Calu3 (cell line): ENCODE measurements around the gene PLK5. TPM values are rescaled to one million over a fixed set of nuclear protein-coding genes. Genes with fewer than 3 reads are reported as not detected.

ENCODE experiments used
- BruUV-seq: library from RNA; stranded (reverse); fragments of 400-500 nt; replicated peaks from 2 replicates; lab custom pipeline; 2021; lab: Mats Ljungman, UMichigan
- CTCF ChIA-PET: fragments of 300-600 bp; sonication (Branson Sonifier 250); formaldehyde crosslinking; loops from one replicate; lab custom pipeline; 2022; ENCODE audit warnings: antibody characterized with exemption; lab: Charles Lee
- DNase-seq: peaks from one replicate; pipeline ENCODE4 v3.0.0; 2022
- H3K27ac Mint-ChIP-seq: one replicate; pipeline ENCODE4 v1.8.0; 2022; ENCODE audit warnings: mixed read lengths; ENCODE audit not compliant: unreplicated experiment
- H3K27me3 Mint-ChIP-seq: one replicate; pipeline ENCODE4 v1.8.0; 2022; ENCODE audit warnings: mixed read lengths; ENCODE audit not compliant: unreplicated experiment
- H3K36me3 Mint-ChIP-seq: one replicate; pipeline ENCODE4 v1.8.0; 2022; ENCODE audit warnings: mild to moderate bottlenecking, moderate library complexity, mixed read lengths; ENCODE audit not compliant: insufficient read depth, unreplicated experiment
- H3K4me1 Mint-ChIP-seq: one replicate; pipeline ENCODE4 v1.8.0; 2022; ENCODE audit warnings: mild to moderate bottlenecking, low read depth, mixed read lengths; ENCODE audit not compliant: unreplicated experiment
- H3K4me3 Mint-ChIP-seq: one replicate; pipeline ENCODE4 v1.8.0; 2022; ENCODE audit warnings: mild to moderate bottlenecking, low read depth, moderate library complexity, mixed read lengths; ENCODE audit not compliant: unreplicated experiment
- H3K9me3 Mint-ChIP-seq: one replicate; pipeline ENCODE4 v1.8.0; 2022; ENCODE audit warnings: low read depth, mixed read lengths; ENCODE audit not compliant: unreplicated experiment
- CTCF ChIP-seq: fragments of 200-600 bp; IDR thresholded peaks from one replicate; pipeline ENCODE4 v1.8.0; 2022; ENCODE audit warnings: antibody characterized with exemption; ENCODE audit not compliant: unreplicated experiment
- intact Hi-C: fragments of 100-400 bp; cut with micrococcal nuclease; formaldehyde crosslinking; loops from one replicate; pipeline ENCODE4 v1.10.0; 2022; ENCODE audit not compliant: unreplicated experiment
- total RNA-seq: library from RNA; stranded (reverse); gene quantifications from 2 replicates; pipeline ENCODE4 v1.2.3, GENCODE V29; 2022

Gene PLK5
- total RNA-seq, 1 experiment from 2014 or later = not detected

DNA sequence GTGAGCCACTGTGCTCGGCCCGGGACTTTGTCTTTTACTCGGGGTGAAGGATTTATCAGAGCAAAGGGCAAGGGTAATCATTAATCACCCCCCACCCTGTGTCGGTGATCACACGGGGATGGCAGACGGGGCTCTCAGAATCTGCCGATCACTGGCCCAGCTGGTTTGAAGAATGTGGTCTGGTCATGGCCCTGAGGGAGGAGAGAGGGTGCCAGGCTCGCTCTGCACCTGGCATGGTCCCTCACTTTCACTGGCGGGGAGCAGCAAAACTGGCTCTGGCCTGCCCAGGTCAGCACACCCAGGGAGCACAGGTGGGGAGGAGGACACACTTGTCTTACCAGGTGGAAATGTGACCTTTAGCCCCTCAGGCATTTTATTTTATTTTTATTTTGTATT is 22.7 kb upstream of the PLK5 start:
- peak; percentile 39 for DNase-seq
- Mint-ChIP-seq H3K27ac (no peak overlapping the region), H3K9me3 (no peaks in the 10 kb centered on the region), H3K4me3 (no peak overlapping the region), H3K36me3 (peaks cover 3% of the 10 kb centered on the region), H3K27me3 (peaks cover 9% of the 10 kb centered on the region), H3K4me1 (peaks cover 7% of the 10 kb centered on the region)
- CTCF ChIA-PET = no interaction called here
- intact Hi-C loops = no loop called here
- TF ChIP-seq CTCF = no peak
- BruUV-seq = no TSS peak

DNA sequence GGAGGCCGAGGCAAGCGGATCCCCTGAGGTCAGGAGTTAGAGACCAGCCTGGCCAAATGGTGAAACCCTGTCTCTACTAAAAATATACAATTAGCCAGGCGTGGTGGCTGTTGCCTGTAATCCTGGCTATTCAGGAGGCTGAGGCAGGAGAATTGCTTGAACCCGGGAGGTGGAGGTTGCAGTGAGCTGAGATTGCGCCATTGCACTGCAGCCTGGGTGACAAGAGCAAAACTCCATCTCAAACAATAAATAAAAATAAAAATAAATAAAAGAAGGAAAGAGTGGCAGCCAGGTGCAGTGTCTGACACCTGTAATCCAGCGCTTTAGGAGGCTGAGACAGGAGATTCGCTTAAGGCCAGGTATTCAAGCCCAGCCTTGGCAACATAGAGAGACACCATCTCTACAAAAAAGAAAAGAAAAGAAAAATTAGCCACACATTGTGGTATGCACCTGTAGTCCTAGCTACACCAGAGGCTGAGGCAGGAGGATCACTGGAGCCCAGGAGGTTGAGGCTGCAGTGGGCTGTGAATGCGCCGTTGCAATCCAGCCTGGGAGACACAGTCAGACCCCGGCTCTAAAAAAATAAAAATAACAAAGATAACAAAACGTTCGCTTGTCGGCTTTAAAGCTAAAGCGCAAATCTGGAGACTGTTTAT is 21.3 kb upstream of the PLK5 start:
- Mint-ChIP-seq H3K27me3 (no peaks in the 10 kb centered on the region), H3K4me3 (no peak overlapping the region), H3K36me3 (peaks cover 5% of the 10 kb centered on the region), H3K27ac (no peak overlapping the region), H3K4me1 (no peaks in the 10 kb centered on the region), H3K9me3 (no peaks in the 10 kb centered on the region)
- intact Hi-C loops = no loop called here
- CTCF ChIA-PET = no interaction called here
- TF ChIP-seq CTCF = no peak
- DNase-seq = no peak
- no TSS peak for BruUV-seq

DNA sequence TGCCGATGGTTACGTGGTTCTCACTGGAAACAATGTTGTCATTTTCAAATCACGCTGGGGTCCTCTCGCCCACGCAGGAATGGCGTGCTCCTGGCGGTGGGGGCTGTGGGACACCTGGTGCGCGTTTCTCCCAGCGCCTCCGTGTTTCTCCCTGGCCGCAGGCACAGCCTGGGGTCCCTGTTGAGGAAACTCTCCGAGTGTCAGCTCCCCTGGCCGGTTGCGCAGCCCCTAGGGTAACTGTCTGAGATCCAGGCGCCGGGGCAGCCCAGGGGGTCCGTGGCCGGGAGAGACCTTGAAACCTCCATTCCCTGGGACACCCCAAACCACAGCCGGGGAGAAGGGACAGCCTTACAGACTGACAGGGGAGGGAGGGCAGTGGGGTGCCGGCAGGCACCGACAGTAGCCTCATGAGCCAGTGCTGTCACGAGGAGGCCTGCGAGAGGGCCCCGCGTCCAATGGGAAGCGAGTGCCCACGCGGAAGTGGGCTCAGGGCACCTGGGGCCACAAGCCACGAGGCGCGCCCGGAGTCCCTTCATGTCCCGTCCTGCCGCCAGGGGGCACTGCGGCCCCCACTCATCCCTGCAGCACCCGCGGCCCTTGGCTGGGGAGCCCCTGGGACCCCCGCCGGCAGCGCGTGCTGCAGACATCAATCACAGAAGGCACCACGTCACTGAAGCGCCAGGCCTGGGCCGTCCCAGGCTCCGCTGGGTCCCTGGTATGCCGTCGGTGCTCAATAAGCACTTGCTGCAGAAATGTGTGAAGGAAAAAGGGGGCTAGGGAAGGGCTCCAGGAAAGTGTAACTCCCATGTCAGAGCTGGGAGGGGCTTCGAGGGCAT is 20.6 kb upstream of the PLK5 start:
- Mint-ChIP-seq H3K27me3 (no peaks in the 10 kb centered on the region), H3K4me1 (no peaks in the 10 kb centered on the region), H3K4me3 (no peak overlapping the region), H3K9me3 (no peaks in the 10 kb centered on the region), H3K27ac (no peak overlapping the region), H3K36me3 (peaks cover 10% of the 10 kb centered on the region)
- peak; percentile 76 for TF ChIP-seq CTCF
- peak; percentile 47 for DNase-seq
- BruUV-seq = no TSS peak
- intact Hi-C loops = no loop called here
- CTCF ChIA-PET = no interaction called here

DNA sequence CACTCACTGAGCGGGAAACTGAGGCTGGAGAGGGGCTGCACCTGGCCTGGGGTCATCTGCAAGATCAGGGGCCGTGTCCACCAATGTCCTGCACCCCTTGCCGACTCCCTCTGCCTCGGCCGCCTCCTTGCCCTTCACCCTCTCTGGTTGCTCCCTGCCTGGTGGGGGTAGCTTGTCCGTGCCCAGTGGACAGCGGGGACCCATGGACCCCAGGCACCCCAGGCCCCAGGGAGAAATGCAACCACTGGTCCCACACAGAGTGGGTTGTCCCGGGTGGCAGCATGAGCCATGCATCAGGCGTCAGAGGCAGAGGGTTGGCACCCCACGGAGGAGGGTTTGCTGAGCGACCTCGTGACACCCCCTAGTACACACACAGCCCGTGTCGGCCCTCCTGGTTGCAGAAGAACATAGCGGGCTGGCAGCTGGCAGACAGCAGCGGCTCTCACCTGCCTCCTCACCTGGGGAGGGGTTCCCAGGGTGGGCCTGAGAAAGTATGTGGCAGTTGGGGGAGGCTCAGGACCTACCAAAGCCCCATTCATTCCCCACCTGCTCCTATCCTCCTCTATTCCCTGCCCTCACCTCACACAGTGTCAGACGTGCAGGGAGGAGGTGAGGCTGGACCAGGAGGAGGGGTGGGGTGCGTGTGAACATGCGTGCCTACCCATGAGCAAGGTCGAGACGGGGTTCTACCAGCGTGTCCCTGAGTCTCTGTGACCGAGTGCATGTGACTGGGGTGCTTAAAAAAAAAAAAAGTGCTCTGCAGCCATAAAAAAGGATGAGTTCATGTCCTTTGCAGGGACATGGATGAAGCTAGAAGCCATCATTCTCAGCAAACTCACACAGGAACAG is 19.7 kb upstream of the PLK5 start:
- no peak overlapping the region for H3K4me3 Mint-ChIP-seq

More for the DNA sequence above, 19.7 kb upstream of the PLK5 start:
- Mint-ChIP-seq H3K36me3 (peaks cover 10% of the 10 kb centered on the region), H3K27ac (no peak overlapping the region), H3K9me3 (no peaks in the 10 kb centered on the region), H3K4me1 (no peaks in the 10 kb centered on the region), H3K27me3 (no peaks in the 10 kb centered on the region)
- intact Hi-C loops = no loop called here
- CTCF ChIA-PET = no interaction called here
- DNase-seq = no peak
- BruUV-seq = no TSS peak
- TF ChIP-seq CTCF = no peak
